Measurements from ENCODE around the gene MGLL. TPM values are rescaled to one million over a fixed set of nuclear protein-coding genes. Genes with fewer than 3 reads are reported as not detected.

The MGLL gene
- total RNA-seq, 1 donor from 2014 or later = 11.3 TPM

DNA sequence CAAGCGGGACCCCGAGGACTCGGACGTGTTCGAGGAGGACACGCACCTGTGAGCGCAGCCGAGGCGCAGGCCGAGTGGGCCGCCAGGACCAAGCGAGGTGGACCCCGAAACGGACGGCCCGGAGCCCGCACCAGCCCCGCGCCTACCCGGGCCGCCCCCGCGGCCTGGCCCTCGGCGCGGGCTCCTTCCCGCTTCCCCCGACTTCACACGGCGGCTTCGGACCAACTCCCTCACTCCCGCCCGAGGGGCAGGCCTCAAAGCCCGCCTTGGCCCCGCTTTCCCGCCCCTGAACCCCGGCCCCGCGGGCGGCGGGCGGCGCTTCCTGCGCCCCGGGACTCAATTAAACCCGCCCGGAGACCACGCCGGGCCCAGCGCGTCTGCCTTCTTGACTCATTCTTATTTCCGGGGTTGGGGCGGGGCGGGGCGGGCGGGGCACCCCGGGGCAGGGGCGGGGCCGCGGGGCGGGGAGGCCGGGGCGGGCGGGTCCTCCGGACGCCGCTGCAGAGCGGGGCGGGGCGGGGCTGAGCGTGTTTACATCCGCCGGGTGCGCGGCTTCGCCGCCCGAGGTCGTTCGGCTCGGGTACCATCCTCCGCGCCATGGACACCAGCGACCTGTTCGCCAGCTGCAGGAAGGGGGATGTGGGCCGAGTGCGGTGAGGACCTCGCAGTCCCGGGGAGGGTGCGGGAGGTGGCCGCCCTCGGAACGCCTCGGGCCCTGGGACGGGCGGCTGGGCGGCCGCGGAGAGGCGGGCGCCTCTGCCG is 149.7 kb downstream of the MGLL start, which contains the start of gene ABTB1:
TSS of gene ABTB1 (plus strand) at position 524 of the 762 bp plus-strand sequence. CDS start at position 598, 74 bp downstream.
- H3K4me3 Mint-ChIP-seq = peak within 1 kb of the TSS; percentile 89
- H3K27ac Mint-ChIP-seq (ENCODE audit: unreplicated experiment) = peak within 1 kb of the TSS; percentile 31
- no peaks in the 10 kb centered on the region for H3K9me3 Mint-ChIP-seq
- TF ChIP-seq, protein P1, sequence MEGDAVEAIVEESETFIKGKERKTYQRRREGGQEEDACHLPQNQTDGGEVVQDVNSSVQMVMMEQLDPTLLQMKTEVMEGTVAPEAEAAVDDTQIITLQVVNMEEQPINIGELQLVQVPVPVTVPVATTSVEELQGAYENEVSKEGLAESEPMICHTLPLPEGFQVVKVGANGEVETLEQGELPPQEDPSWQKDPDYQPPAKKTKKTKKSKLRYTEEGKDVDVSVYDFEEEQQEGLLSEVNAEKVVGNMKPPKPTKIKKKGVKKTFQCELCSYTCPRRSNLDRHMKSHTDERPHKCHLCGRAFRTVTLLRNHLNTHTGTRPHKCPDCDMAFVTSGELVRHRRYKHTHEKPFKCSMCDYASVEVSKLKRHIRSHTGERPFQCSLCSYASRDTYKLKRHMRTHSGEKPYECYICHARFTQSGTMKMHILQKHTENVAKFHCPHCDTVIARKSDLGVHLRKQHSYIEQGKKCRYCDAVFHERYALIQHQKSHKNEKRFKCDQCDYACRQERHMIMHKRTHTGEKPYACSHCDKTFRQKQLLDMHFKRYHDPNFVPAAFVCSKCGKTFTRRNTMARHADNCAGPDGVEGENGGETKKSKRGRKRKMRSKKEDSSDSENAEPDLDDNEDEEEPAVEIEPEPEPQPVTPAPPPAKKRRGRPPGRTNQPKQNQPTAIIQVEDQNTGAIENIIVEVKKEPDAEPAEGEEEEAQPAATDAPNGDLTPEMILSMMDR (conservative IDR thresholded peaks at IDR 0.05) = no peak
- H3K36me3 Mint-ChIP-seq (ENCODE audit: low read depth) = peaks cover 8% of the 10 kb centered on the region
- H3K27me3 Mint-ChIP-seq (ENCODE audit: low read depth) = peaks cover 14% of the 10 kb centered on the region
- peaks cover 18% of the 10 kb centered on the region for H3K4me1 Mint-ChIP-seq
- peak; percentile 71 for DNase-seq (ENCODE audit: low read depth, low spot score)

GRCh38 chr3:127671523-127672428 is 150.5 kb downstream of the MGLL start:
- TF ChIP-seq, protein P1 (conservative IDR thresholded peaks at IDR 0.05) = no peak
- H3K4me3 Mint-ChIP-seq = peak overlapping the region; percentile 88
- peak overlapping the region; percentile 62 for H3K27ac Mint-ChIP-seq (ENCODE audit: unreplicated experiment)
- peaks cover 18% of the 10 kb centered on the region for H3K4me1 Mint-ChIP-seq
- H3K27me3 Mint-ChIP-seq (ENCODE audit: low read depth) = peaks cover 14% of the 10 kb centered on the region
- no peak for DNase-seq (ENCODE audit: low read depth, low spot score)
- peaks cover 8% of the 10 kb centered on the region for H3K36me3 Mint-ChIP-seq (ENCODE audit: low read depth)
- no peaks in the 10 kb centered on the region for H3K9me3 Mint-ChIP-seq

GRCh38 chr3:127670761-127671522 is 151.4 kb downstream of the MGLL start:
- Mint-ChIP-seq H3K4me1 (peaks cover 18% of the 10 kb centered on the region), H3K36me3 (ENCODE audit: low read depth) (peaks cover 11% of the 10 kb centered on the region), H3K9me3 (no peaks in the 10 kb centered on the region), H3K4me3 (peak overlapping the region; percentile 88), H3K27ac (ENCODE audit: unreplicated experiment) (peak overlapping the region; percentile 81), H3K27me3 (ENCODE audit: low read depth) (peaks cover 14% of the 10 kb centered on the region)
- DNase-seq (ENCODE audit: low read depth, low spot score) = no peak
- TF ChIP-seq, protein P1 (conservative IDR thresholded peaks at IDR 0.05) = no peak

DNA sequence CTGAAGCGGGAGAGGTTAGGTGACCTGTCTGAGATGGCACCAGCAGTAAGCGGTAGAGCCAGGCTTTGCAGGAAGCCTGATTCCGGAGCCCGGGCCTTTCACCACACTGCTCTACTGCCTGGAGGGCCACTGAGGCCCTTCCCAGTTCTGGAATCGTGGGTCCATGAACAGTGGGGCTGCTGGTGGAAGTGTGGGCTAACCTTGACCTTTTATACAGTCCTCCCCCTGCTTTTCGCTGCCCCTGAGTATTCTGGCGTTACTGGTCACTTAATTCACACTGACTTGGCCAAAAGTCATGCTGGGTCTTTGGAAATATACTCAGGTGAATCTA is 152.1 kb downstream of the MGLL start:
- Mint-ChIP-seq H3K27me3 (ENCODE audit: low read depth) (peaks cover 12% of the 10 kb centered on the region), H3K9me3 (no peaks in the 10 kb centered on the region), H3K27ac (ENCODE audit: unreplicated experiment) (no peak overlapping the region), H3K4me3 (peak overlapping the region; percentile 72), H3K4me1 (peaks cover 14% of the 10 kb centered on the region), H3K36me3 (ENCODE audit: low read depth) (peaks cover 17% of the 10 kb centered on the region)
- no peak for DNase-seq (ENCODE audit: low read depth, low spot score)
- TF ChIP-seq, protein P1 (conservative IDR thresholded peaks at IDR 0.05) = no peak
